ENCODE measurements around the gene FAM217B. TPM values are rescaled to one million over a fixed set of nuclear protein-coding genes. Genes with fewer than 3 reads are reported as not detected.

FAM217B gene
- total RNA-seq, 1 donor from 2014 or later, result 20.6 TPM

GRCh38 chr20:59972037-59972801 lies 32.0 kb downstream of the FAM217B start:
- H3K4me1 Mint-ChIP-seq (ENCODE audit: low read depth, unreplicated experiment), result no peaks in the 10 kb centered on the region
- H3K27me3 ChIP-seq (ENCODE audit: insufficient read depth, low read length), result no peaks in the 10 kb centered on the region
- no peaks in the 10 kb centered on the region for H3K27me3 Mint-ChIP-seq (ENCODE audit: low read depth, unreplicated experiment)
- H4K20me1 ChIP-seq (ENCODE audit: insufficient read depth, low read length), result no peaks in the 10 kb centered on the region
- no peak overlapping the region for H2AFZ ChIP-seq (ENCODE audit: low read depth, low read length)
- H3K4me3 Mint-ChIP-seq (ENCODE audit: unreplicated experiment), result no peak overlapping the region
- H3K27ac Mint-ChIP-seq (ENCODE audit: unreplicated experiment), result no peak overlapping the region
- H3K79me2 ChIP-seq (ENCODE audit: insufficient read depth, low read length), result no peaks in the 10 kb centered on the region
- no peaks in the 10 kb centered on the region for H3K9me3 Mint-ChIP-seq (ENCODE audit: unreplicated experiment)
- H3K9ac ChIP-seq (ENCODE audit: low read length), result no peak overlapping the region
- no peaks in the 10 kb centered on the region for H3K36me3 ChIP-seq (ENCODE audit: insufficient read depth, low read length)
- TF ChIP-seq, protein P1, sequence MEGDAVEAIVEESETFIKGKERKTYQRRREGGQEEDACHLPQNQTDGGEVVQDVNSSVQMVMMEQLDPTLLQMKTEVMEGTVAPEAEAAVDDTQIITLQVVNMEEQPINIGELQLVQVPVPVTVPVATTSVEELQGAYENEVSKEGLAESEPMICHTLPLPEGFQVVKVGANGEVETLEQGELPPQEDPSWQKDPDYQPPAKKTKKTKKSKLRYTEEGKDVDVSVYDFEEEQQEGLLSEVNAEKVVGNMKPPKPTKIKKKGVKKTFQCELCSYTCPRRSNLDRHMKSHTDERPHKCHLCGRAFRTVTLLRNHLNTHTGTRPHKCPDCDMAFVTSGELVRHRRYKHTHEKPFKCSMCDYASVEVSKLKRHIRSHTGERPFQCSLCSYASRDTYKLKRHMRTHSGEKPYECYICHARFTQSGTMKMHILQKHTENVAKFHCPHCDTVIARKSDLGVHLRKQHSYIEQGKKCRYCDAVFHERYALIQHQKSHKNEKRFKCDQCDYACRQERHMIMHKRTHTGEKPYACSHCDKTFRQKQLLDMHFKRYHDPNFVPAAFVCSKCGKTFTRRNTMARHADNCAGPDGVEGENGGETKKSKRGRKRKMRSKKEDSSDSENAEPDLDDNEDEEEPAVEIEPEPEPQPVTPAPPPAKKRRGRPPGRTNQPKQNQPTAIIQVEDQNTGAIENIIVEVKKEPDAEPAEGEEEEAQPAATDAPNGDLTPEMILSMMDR (IDR thresholded peaks at IDR 0.05; ENCODE audit: insufficient read depth, low read depth, low read length), result no peak
- no peak for TF ChIP-seq EZH2 (IDR thresholded peaks at IDR 0.05; ENCODE audit: insufficient read depth, low read length)
- H3K9me3 ChIP-seq (ENCODE audit: insufficient read depth, low read depth, low read length), result no peaks in the 10 kb centered on the region
- FAIRE-seq (no peak), DNase-seq (ENCODE audit: low read depth) (no peak)
- H3K4me3 ChIP-seq (ENCODE audit: insufficient read depth, low read depth, low read length), result no peak overlapping the region
- no peak overlapping the region for H3K27ac ChIP-seq (ENCODE audit: low read depth, low read length)
- no peaks in the 10 kb centered on the region for H3K36me3 Mint-ChIP-seq (ENCODE audit: low read depth, unreplicated experiment)
- no peaks in the 10 kb centered on the region for H3K4me1 ChIP-seq (ENCODE audit: insufficient read depth, low read length)
- no peak overlapping the region for H3K4me2 ChIP-seq (ENCODE audit: low read length)

- DNase-seq (ENCODE audit: low read depth), result no peak
- H3K4me2 ChIP-seq (ENCODE audit: low read length), result no peak overlapping the region
- no peak overlapping the region for H3K27ac Mint-ChIP-seq (ENCODE audit: unreplicated experiment)
Observed at GRCh38 chr20:59976156-59976782, 36.1 kb downstream of the FAM217B start.

More at GRCh38 chr20:59976156-59976782, 36.1 kb downstream of the FAM217B start:
- Mint-ChIP-seq H3K36me3 (ENCODE audit: low read depth, unreplicated experiment) (no peaks in the 10 kb centered on the region), H3K27me3 (ENCODE audit: low read depth, unreplicated experiment) (no peaks in the 10 kb centered on the region), H3K9me3 (ENCODE audit: unreplicated experiment) (no peaks in the 10 kb centered on the region), H3K4me3 (ENCODE audit: unreplicated experiment) (no peak overlapping the region), H3K4me1 (ENCODE audit: low read depth, unreplicated experiment) (no peaks in the 10 kb centered on the region)
- Histone ChIP-seq H3K4me1 (ENCODE audit: insufficient read depth, low read length) (no peaks in the 10 kb centered on the region), H3K27me3 (ENCODE audit: insufficient read depth, low read length) (no peaks in the 10 kb centered on the region), H3K27ac (ENCODE audit: low read depth, low read length) (no peak overlapping the region), H2AFZ (ENCODE audit: low read depth, low read length) (no peak overlapping the region), H3K9ac (ENCODE audit: low read length) (no peak overlapping the region), H3K79me2 (ENCODE audit: insufficient read depth, low read length) (no peaks in the 10 kb centered on the region), H4K20me1 (ENCODE audit: insufficient read depth, low read length) (no peaks in the 10 kb centered on the region), H3K36me3 (ENCODE audit: insufficient read depth, low read length) (no peaks in the 10 kb centered on the region), H3K4me3 (ENCODE audit: insufficient read depth, low read depth, low read length) (no peak overlapping the region), H3K9me3 (ENCODE audit: insufficient read depth, low read depth, low read length) (no peaks in the 10 kb centered on the region)
- no peak for TF ChIP-seq EZH2 (IDR thresholded peaks at IDR 0.05; ENCODE audit: insufficient read depth, low read length)
- TF ChIP-seq, protein P1 (IDR thresholded peaks at IDR 0.05; ENCODE audit: insufficient read depth, low read depth, low read length), result no peak
- FAIRE-seq, result no peak

Data from astrocyte (in vitro differentiated cells and primary cell).